HG03432 (cell line): ENCODE data around the gene PARP1.

Experiments used
- ATAC-seq: cut with Tn5 transposase; IDR thresholded peaks from one replicate; pipeline ENCODE4 v1.9.1; 2021; ENCODE audit warnings: mild to moderate bottlenecking, moderate library complexity; ENCODE audit not compliant: unreplicated experiment

PARP1 gene

GRCh38 chr1:226318471-226318870 is 89.4 kb downstream of the PARP1 start:
- no peak for ATAC-seq

- no peak for ATAC-seq
Measured at GRCh38 chr1:226314055-226314454, 93.8 kb downstream of the PARP1 start.

- no peak for ATAC-seq
Measured at GRCh38 chr1:226312065-226312464, 95.8 kb downstream of the PARP1 start.

GRCh38 chr1:226311376-226311775 is 96.5 kb downstream of the PARP1 start:
- ATAC-seq, result no peak
